Islet of Langerhans (tissue), 1 donor: Measurements from ENCODE around the gene CACNA1B.
"Not testable (repeated sequence)": the region's sequence is repeated elsewhere in the genome, so short reads cannot be mapped to it uniquely, and the experiment has no call there.

Source experiments
- FAIRE-seq: peaks from one replicate; lab custom pipeline; 2011; peaks lifted over from hg19 to GRCh38; lab: Jason Lieb, UNC

CACNA1B gene

GRCh38 chr9:137866226-137867141 is 11.1 kb upstream of the CACNA1B start:
- FAIRE-seq: no peak

- no peak for FAIRE-seq
Measured at GRCh38 chr9:137870432-137870831, 7.2 kb upstream of the CACNA1B start.

- no peak for FAIRE-seq
Measured at GRCh38 chr9:137872296-137872695, 5.3 kb upstream of the CACNA1B start.

GRCh38 chr9:137873408-137873807 is 4.2 kb upstream of the CACNA1B start:
- FAIRE-seq: no peak

- FAIRE-seq: no peak
Measured at GRCh38 chr9:137873858-137874362, 3.7 kb upstream of the CACNA1B start.

GRCh38 chr9:137875354-137875753 is 2.2 kb upstream of the CACNA1B start:
- FAIRE-seq: no peak

GRCh38 chr9:137875846-137876245 is 1.7 kb upstream of the CACNA1B start:
- no peak for FAIRE-seq

GRCh38 chr9:137876269-137876668 is 1.3 kb upstream of the CACNA1B start:
- FAIRE-seq: no peak

- FAIRE-seq: no peak
Measured at GRCh38 chr9:137876781-137877386, 698 bp upstream of the CACNA1B start.

- no peak for FAIRE-seq
Measured at GRCh38 chr9:137878146-137878941, 762 bp downstream of the CACNA1B start.

- FAIRE-seq: no peak
Measured at GRCh38 chr9:137879052-137879451, 1.5 kb downstream of the CACNA1B start.

- no peak for FAIRE-seq
Measured at GRCh38 chr9:137879566-137880150, 2.1 kb downstream of the CACNA1B start.

GRCh38 chr9:137880160-137880975 is 2.8 kb downstream of the CACNA1B start:
- no peak for FAIRE-seq

GRCh38 chr9:137880976-137881530 is 3.5 kb downstream of the CACNA1B start:
- no peak for FAIRE-seq

GRCh38 chr9:137881591-137882505 is 4.3 kb downstream of the CACNA1B start:
- no peak for FAIRE-seq

GRCh38 chr9:137882506-137882821 is 4.9 kb downstream of the CACNA1B start:
- no peak for FAIRE-seq

- not testable (repeated sequence) for FAIRE-seq
Measured at GRCh38 chr9:137883977-137884376, 6.4 kb downstream of the CACNA1B start.

GRCh38 chr9:137884547-137884946 is 7.0 kb downstream of the CACNA1B start:
- not testable (repeated sequence) for FAIRE-seq

GRCh38 chr9:137885121-137885520 is 7.5 kb downstream of the CACNA1B start:
- FAIRE-seq: not testable (repeated sequence)

GRCh38 chr9:137888621-137889020 is 11.0 kb downstream of the CACNA1B start:
- not testable (repeated sequence) for FAIRE-seq
